Liver (tissue), 9 donors: ENCODE measurements around the gene RPTOR. TPM values are rescaled to one million over a fixed set of nuclear protein-coding genes. Genes with fewer than 3 reads are reported as not detected.

Experiments used
- DNase-seq: peaks from one replicate; pipeline ENCODE4 v3.0.0-alpha.2; 2017; ENCODE audit warnings: low spot score
- H3K27ac ChIP-seq, 2 donors: one replicate each; pipeline ENCODE4 v1.7.0; 2013; ENCODE audit warnings: inconsistent platforms in 2 of 2, low read length in 2 of 2, control low read depth in 1 of 2, low read depth in 1 of 2, mild to moderate bottlenecking in 1 of 2
- H3K27me3 ChIP-seq, 4 donors: one replicate each; pipeline versions ENCODE4 v1.6.1 to v1.7.0; 2013; ENCODE audit warnings: low read length in 3 of 4, inconsistent platforms in 1 of 4, mild to moderate bottlenecking in 1 of 4, moderate library complexity in 1 of 4; ENCODE audit not compliant: control insufficient read depth in 4 of 4, insufficient read depth in 4 of 4
- H3K36me3 ChIP-seq, 4 donors: one replicate each; pipeline versions ENCODE4 v1.6.1 to v1.7.0; 2013; ENCODE audit warnings: low read length in 3 of 4, mild to moderate bottlenecking in 3 of 4, low read depth in 1 of 4, moderate library complexity in 1 of 4; ENCODE audit not compliant: control insufficient read depth in 4 of 4, insufficient read depth in 3 of 4
- H3K4me1 ChIP-seq, 4 donors: one replicate each; pipeline versions ENCODE4 v1.6.1 to v1.7.0; 2013; ENCODE audit warnings: low read length in 3 of 4, mild to moderate bottlenecking in 3 of 4, moderate library complexity in 1 of 4; ENCODE audit not compliant: control insufficient read depth in 4 of 4, insufficient read depth in 4 of 4
- H3K4me3 ChIP-seq, 3 donors: one replicate each; pipeline versions ENCODE4 v1.6.1 to v1.7.0; 2013; ENCODE audit warnings: low read length in 3 of 3, control low read depth in 1 of 3, low read depth in 1 of 3, mild to moderate bottlenecking in 1 of 3
- H3K9ac ChIP-seq, 2 donors: one replicate each; pipeline ENCODE4 v1.7.0; 2013; ENCODE audit warnings: low read length in 2 of 2, mild to moderate bottlenecking in 2 of 2, moderate library complexity in 2 of 2, control low read depth in 1 of 2, low read depth in 1 of 2
- H3K9me3 ChIP-seq, 4 donors: one replicate each; pipeline versions ENCODE4 v1.6.1 to v1.7.0; 2013; ENCODE audit warnings: low read length in 3 of 4; ENCODE audit not compliant: control insufficient read depth in 4 of 4
- EGR1 ChIP-seq, 2 donors: IDR thresholded peaks; 2 replicates each; pipeline ENCODE4 v1.6.1; 2016 to 2018; ENCODE audit warnings: antibody characterized with exemption in 2 of 2, low read depth in 2 of 2
- FOXA1 ChIP-seq: IDR thresholded peaks from 2 replicates; pipeline ENCODE4 v1.6.1; 2016; ENCODE audit warnings: antibody characterized with exemption
- FOXA2 ChIP-seq: IDR thresholded peaks from 2 replicates; pipeline ENCODE4 v1.6.1; 2016; ENCODE audit warnings: antibody characterized with exemption
- GABPA ChIP-seq, 2 donors: IDR thresholded peaks in 1 of 2; conservative IDR thresholded peaks in 1 of 2; 2 replicates each; pipeline ENCODE4 v1.6.1; 2016; ENCODE audit warnings: antibody characterized with exemption in 2 of 2, mild to moderate bottlenecking in 1 of 2, moderate library complexity in 1 of 2
- HNF4A ChIP-seq, 2 donors: conservative IDR thresholded peaks; 2 replicates each; pipeline ENCODE4 v1.6.1; 2016; ENCODE audit warnings: antibody characterized with exemption in 2 of 2, mild to moderate bottlenecking in 2 of 2
- HNF4G ChIP-seq: IDR thresholded peaks from 2 replicates; pipeline ENCODE4 v1.6.1; 2016; ENCODE audit warnings: antibody characterized with exemption
- JUND ChIP-seq, 2 donors: IDR thresholded peaks; 2 replicates each; pipeline ENCODE4 v1.6.1; 2016; ENCODE audit warnings: antibody characterized with exemption in 2 of 2
- NR2F2 ChIP-seq: IDR thresholded peaks from 2 replicates; pipeline ENCODE4 v1.6.1; 2016; ENCODE audit warnings: antibody characterized with exemption
- RAD21 ChIP-seq, 2 donors: IDR thresholded peaks; 2 replicates each; pipeline ENCODE4 v1.6.1; 2016; ENCODE audit warnings: antibody characterized with exemption in 2 of 2, mild to moderate bottlenecking in 2 of 2
- RXRA ChIP-seq, 2 donors: IDR thresholded peaks; 2 replicates each; pipeline ENCODE4 v1.6.1; 2017 to 2018; ENCODE audit warnings: antibody characterized with exemption in 2 of 2, mild to moderate bottlenecking in 1 of 2
- SP1 ChIP-seq: IDR thresholded peaks from 2 replicates; pipeline ENCODE4 v1.6.1; 2018; ENCODE audit warnings: antibody characterized with exemption, mild to moderate bottlenecking
- TAF1 ChIP-seq: conservative IDR thresholded peaks from 2 replicates; pipeline ENCODE4 v1.6.1; 2016; ENCODE audit warnings: antibody characterized with exemption, mild to moderate bottlenecking
- YY1 ChIP-seq: IDR thresholded peaks from 2 replicates; pipeline ENCODE4 v1.6.1; 2016; ENCODE audit warnings: antibody characterized with exemption, mild to moderate bottlenecking
- WGBS: extraction: QIAGEN DNeasy Blood & Tissue Kit; methylation state at CpG from one replicate; pipeline ENCODE4 v1.1.7; 2013; 5-methylcytosine and 5-hydroxymethylcytosine counted together
- polyA plus RNA-seq, 2 donors: library from polyadenylated mRNA; stranded (reverse) in 1 of 2; unstranded in 1 of 2; fragments of 200-250 nt in 1 of 2; fragments of >200 nt in 1 of 2; fragmentation: Nextera tagmentation in 1 of 2; extraction: Ambion mirVana in 1 of 2; gene quantifications; one replicate each; pipeline versions ENCODE4 v1.2.1 to v1.2.3, GENCODE V29; 2013 to 2015
- total RNA-seq, 2 donors: library from RNA; depleted of rRNA; stranded (reverse); fragments of >200 nt; gene quantifications; one replicate each; pipeline ENCODE4 v1.2.3, GENCODE V29; 2014
- TF ChIP-seq, protein P1 (sequence below): fragments of 150-350 bp; IDR thresholded peaks from 2 replicates; pipeline ENCODE4 v1.5.1; 2017; ENCODE audit warnings: improper control_type of control experiment, low read depth, low read length; ENCODE audit not compliant: missing input control
- TF ChIP-seq, protein P2 (sequence below): IDR thresholded peaks from 2 replicates; pipeline ENCODE4 v1.6.1; 2016; ENCODE audit warnings: antibody characterized with exemption
- TF ChIP-seq, protein P3 (sequence below): IDR thresholded peaks from 2 replicates; pipeline ENCODE4 v1.6.1; 2016; ENCODE audit warnings: antibody characterized with exemption
- TF ChIP-seq, protein P4 (sequence below): IDR thresholded peaks from 2 replicates; pipeline ENCODE4 v1.6.1; 2016; ENCODE audit warnings: antibody characterized with exemption
- TF ChIP-seq, protein P5 (sequence below): IDR thresholded peaks from 2 replicates; pipeline ENCODE4 v1.6.1; 2016; ENCODE audit warnings: antibody characterized with exemption, mild to moderate bottlenecking
- donor health status: healthy.
- donor health status: healthy.
- donor health status: healthy.
- donor health status: healthy.
- donor health status: healthy.

RPTOR gene
- total and polyA plus RNA-seq, 4 donors, result 4.8 to 25.4 (median 11.6) TPM

DNA sequence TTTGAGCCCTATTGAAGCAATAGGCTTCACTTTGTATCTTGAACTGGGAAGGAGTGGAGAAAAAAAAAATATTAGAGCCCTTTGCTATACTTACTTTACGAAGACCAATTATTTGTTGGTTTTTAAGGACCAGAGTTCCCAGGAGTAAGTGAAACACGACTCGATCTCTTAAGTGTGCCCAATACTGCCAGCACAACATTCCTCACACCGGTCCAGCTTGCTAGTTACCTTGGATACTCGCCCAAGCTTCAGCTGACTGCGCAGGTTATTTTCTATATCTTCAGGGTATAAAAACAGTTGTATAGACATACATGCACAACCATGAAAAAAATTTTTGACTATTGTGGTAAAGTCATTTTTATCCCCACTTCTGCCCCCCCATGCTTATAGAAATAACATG is 72.1 kb downstream of the RPTOR start:
- 99% methylated on average over 6 of the region's 6 CpGs for WGBS
- no peak for DNase-seq
- Histone ChIP-seq H3K27ac (no peak overlapping the region), H3K9ac (no peak overlapping the region), H3K9me3 (no peaks in the 10 kb centered on the region), H3K4me3 (no peak overlapping the region), H3K4me1 (no peaks in the 10 kb centered on the region), H3K36me3 (no peaks in the 10 kb centered on the region), H3K27me3 (no peaks in the 10 kb centered on the region)
- TF ChIP-seq HNF4A (conservative IDR thresholded peaks at IDR 0.05) (no peak), HNF4G (no peak), SP1 (no peak), YY1 (no peak), FOXA1 (no peak), NR2F2 (no peak), JUND (IDR thresholded peaks at IDR 0.05) (no peak), GABPA (IDR thresholded peaks at IDR 0.05 in 1 of 2, conservative IDR thresholded peaks at IDR 0.05 in 1 of 2) (no peak)
- TF ChIP-seq, protein P1, sequence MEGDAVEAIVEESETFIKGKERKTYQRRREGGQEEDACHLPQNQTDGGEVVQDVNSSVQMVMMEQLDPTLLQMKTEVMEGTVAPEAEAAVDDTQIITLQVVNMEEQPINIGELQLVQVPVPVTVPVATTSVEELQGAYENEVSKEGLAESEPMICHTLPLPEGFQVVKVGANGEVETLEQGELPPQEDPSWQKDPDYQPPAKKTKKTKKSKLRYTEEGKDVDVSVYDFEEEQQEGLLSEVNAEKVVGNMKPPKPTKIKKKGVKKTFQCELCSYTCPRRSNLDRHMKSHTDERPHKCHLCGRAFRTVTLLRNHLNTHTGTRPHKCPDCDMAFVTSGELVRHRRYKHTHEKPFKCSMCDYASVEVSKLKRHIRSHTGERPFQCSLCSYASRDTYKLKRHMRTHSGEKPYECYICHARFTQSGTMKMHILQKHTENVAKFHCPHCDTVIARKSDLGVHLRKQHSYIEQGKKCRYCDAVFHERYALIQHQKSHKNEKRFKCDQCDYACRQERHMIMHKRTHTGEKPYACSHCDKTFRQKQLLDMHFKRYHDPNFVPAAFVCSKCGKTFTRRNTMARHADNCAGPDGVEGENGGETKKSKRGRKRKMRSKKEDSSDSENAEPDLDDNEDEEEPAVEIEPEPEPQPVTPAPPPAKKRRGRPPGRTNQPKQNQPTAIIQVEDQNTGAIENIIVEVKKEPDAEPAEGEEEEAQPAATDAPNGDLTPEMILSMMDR, result no peak
- TF ChIP-seq, protein P2, sequence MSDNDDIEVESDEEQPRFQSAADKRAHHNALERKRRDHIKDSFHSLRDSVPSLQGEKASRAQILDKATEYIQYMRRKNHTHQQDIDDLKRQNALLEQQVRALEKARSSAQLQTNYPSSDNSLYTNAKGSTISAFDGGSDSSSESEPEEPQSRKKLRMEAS, result no peak
- TF ChIP-seq, protein P3, sequence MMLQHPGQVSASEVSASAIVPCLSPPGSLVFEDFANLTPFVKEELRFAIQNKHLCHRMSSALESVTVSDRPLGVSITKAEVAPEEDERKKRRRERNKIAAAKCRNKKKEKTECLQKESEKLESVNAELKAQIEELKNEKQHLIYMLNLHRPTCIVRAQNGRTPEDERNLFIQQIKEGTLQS, result no peak
- TF ChIP-seq, protein P4, sequence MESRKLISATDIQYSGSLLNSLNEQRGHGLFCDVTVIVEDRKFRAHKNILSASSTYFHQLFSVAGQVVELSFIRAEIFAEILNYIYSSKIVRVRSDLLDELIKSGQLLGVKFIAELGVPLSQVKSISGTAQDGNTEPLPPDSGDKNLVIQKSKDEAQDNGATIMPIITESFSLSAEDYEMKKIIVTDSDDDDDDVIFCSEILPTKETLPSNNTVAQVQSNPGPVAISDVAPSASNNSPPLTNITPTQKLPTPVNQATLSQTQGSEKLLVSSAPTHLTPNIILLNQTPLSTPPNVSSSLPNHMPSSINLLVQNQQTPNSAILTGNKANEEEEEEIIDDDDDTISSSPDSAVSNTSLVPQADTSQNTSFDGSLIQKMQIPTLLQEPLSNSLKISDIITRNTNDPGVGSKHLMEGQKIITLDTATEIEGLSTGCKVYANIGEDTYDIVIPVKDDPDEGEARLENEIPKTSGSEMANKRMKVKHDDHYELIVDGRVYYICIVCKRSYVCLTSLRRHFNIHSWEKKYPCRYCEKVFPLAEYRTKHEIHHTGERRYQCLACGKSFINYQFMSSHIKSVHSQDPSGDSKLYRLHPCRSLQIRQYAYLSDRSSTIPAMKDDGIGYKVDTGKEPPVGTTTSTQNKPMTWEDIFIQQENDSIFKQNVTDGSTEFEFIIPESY, result no peak

DNA sequence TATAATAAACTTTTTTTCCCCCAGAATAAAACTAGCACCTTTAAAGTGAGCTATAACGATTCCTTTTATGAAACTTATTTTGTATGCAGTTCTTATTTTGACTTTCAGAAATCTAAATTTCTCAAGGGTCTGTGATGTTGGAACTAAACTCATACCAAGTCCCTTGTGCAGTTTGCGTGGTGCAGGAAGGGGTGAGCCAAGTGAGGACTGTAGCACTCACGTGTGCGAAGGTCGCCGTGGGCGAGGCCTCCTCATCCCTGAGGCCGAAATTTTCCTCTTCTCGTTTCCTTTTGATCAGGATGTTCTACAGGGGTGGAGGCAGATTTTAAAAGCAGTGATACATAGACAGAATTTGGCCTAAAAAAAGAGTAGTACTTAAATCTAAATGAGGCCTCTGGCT is 73.7 kb downstream of the RPTOR start:
- 86% methylated on average over 9 of the region's 9 CpGs for whole genome bisulfite sequencing

More for the DNA sequence above, 73.7 kb downstream of the RPTOR start:
- Histone ChIP-seq H3K27me3 (no peaks in the 10 kb centered on the region), H3K4me1 (no peaks in the 10 kb centered on the region), H3K36me3 (no peaks in the 10 kb centered on the region), H3K9me3 (no peaks in the 10 kb centered on the region), H3K4me3 (no peak overlapping the region), H3K9ac (no peak overlapping the region), H3K27ac (no peak overlapping the region)
- no peak for DNase-seq
- TF ChIP-seq FOXA2 (no peak), GABPA (IDR thresholded peaks at IDR 0.05 in 1 of 2, conservative IDR thresholded peaks at IDR 0.05 in 1 of 2) (no peak), NR2F2 (no peak), RXRA (IDR thresholded peaks at IDR 0.05) (no peak), RAD21 (IDR thresholded peaks at IDR 0.05) (no peak), EGR1 (IDR thresholded peaks at IDR 0.05; ENCODE audit: low read depth in 2 of 2) (no peak), YY1 (no peak), JUND (IDR thresholded peaks at IDR 0.05) (no peak), TAF1 (no peak), HNF4G (no peak)
- TF ChIP-seq, protein P1, result no peak
- TF ChIP-seq, protein P3, result no peak
- TF ChIP-seq, protein P5, sequence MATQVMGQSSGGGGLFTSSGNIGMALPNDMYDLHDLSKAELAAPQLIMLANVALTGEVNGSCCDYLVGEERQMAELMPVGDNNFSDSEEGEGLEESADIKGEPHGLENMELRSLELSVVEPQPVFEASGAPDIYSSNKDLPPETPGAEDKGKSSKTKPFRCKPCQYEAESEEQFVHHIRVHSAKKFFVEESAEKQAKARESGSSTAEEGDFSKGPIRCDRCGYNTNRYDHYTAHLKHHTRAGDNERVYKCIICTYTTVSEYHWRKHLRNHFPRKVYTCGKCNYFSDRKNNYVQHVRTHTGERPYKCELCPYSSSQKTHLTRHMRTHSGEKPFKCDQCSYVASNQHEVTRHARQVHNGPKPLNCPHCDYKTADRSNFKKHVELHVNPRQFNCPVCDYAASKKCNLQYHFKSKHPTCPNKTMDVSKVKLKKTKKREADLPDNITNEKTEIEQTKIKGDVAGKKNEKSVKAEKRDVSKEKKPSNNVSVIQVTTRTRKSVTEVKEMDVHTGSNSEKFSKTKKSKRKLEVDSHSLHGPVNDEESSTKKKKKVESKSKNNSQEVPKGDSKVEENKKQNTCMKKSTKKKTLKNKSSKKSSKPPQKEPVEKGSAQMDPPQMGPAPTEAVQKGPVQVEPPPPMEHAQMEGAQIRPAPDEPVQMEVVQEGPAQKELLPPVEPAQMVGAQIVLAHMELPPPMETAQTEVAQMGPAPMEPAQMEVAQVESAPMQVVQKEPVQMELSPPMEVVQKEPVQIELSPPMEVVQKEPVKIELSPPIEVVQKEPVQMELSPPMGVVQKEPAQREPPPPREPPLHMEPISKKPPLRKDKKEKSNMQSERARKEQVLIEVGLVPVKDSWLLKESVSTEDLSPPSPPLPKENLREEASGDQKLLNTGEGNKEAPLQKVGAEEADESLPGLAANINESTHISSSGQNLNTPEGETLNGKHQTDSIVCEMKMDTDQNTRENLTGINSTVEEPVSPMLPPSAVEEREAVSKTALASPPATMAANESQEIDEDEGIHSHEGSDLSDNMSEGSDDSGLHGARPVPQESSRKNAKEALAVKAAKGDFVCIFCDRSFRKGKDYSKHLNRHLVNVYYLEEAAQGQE, result no peak
- TF ChIP-seq, protein P2, result no peak
